Tibial artery (tissue), 4 donors: Measurements from ENCODE around the gene NFIA.

ENCODE experiments used
- DNase-seq, 2 donors: peaks; one replicate each; pipeline ENCODE4 v3.0.0-alpha.2; 2019
- H3K27ac ChIP-seq, 2 donors: fragments of 200-600 bp; sonication (generic) in 1 of 2; 1 replicate in 1 of 2; 2 replicates in 1 of 2; pipeline ENCODE4 v1.5.1; 2018 to 2019; ENCODE audit warnings: mild to moderate bottlenecking in 1 of 2
- H3K27me3 ChIP-seq, 2 donors: fragments of 200-600 bp; sonication (generic) in 1 of 2; one replicate each; pipeline versions ENCODE4 v1.5.1 to v1.6.0; 2016 to 2019
- H3K36me3 ChIP-seq, 3 donors: fragments of 200-600 bp; sonication (generic) in 2 of 3; one replicate each; pipeline ENCODE4 v1.5.1; 2016 to 2019; ENCODE audit warnings: mild to moderate bottlenecking in 2 of 3
- H3K4me1 ChIP-seq, 4 donors: fragments of 200-600 bp; sonication (generic) in 2 of 4; 1 replicate in 3 of 4; 2 replicates in 1 of 4; pipeline ENCODE4 v1.5.1; 2016 to 2019
- H3K4me3 ChIP-seq, 2 donors: fragments of 200-600 bp; sonication (generic) in 1 of 2; 1 replicate in 1 of 2; 2 replicates in 1 of 2; pipeline ENCODE4 v1.5.1; 2018 to 2019; ENCODE audit warnings: mild to moderate bottlenecking in 2 of 2
- H3K9me3 ChIP-seq, 3 donors: fragments of 200-600 bp; sonication (generic) in 1 of 3; one replicate each; pipeline ENCODE4 v1.5.1; 2016 to 2019
- CTCF ChIP-seq, 2 experiments: fragments of 200-600 bp in 1 of 2; fragments of 450-650 bp in 1 of 2; IDR thresholded peaks; one replicate each; pipeline ENCODE4 v1.5.1; 2017 to 2019; ENCODE audit warnings: antibody characterized with exemption in 2 of 2, mild to moderate bottlenecking in 1 of 2, moderate library complexity in 1 of 2
- intact Hi-C: fragments of 100-400 bp; cut with DNase I; formaldehyde crosslinking; loops from one replicate; pipeline ENCODE4 v1.15.0; 2023; ENCODE audit warnings: low total_unique reads

The NFIA gene

GRCh38 chr1:61171346-61171745, 89.0 kb downstream of the NFIA start:
- peak overlapping the region; percentile 62 to 65 for H3K27ac ChIP-seq
- H3K9me3 ChIP-seq: no peaks in the 10 kb centered on the region
- H3K36me3 ChIP-seq: no peaks in the 10 kb centered on the region
- TF ChIP-seq CTCF (IDR thresholded peaks at IDR 0.05): no peak
- no peak for DNase-seq
- H3K4me3 ChIP-seq: no peak overlapping the region
- intact Hi-C loops: no loop called here
- H3K4me1 ChIP-seq: peaks cover 0 to 88% (median 52%) of the 10 kb centered on the region in 4 donors
- H3K27me3 ChIP-seq: no peaks in the 10 kb centered on the region

- no peak for TF ChIP-seq CTCF (IDR thresholded peaks at IDR 0.05)
- no peak for DNase-seq
- no peak overlapping the region for H3K4me3 ChIP-seq
- H3K27me3 ChIP-seq: no peaks in the 10 kb centered on the region
- peak overlapping the region; percentile 62 to 65 for H3K27ac ChIP-seq
- intact Hi-C loops: no loop called here
- peaks cover 0 to 86% (median 52%) of the 10 kb centered on the region in 4 donors for H3K4me1 ChIP-seq
- H3K9me3 ChIP-seq: no peaks in the 10 kb centered on the region
- H3K36me3 ChIP-seq: no peaks in the 10 kb centered on the region
Observed at GRCh38 chr1:61171974-61172373, 89.6 kb downstream of the NFIA start.

GRCh38 chr1:61173118-61173517, 90.8 kb downstream of the NFIA start:
- intact Hi-C loops: no loop called here
- TF ChIP-seq CTCF (IDR thresholded peaks at IDR 0.05): no peak
- peak; percentile 64 to 73 for DNase-seq
- Histone ChIP-seq H3K4me1 (peaks cover 0 to 88% (median 52%) of the 10 kb centered on the region in 4 donors), H3K9me3 (no peaks in the 10 kb centered on the region), H3K36me3 (no peaks in the 10 kb centered on the region), H3K27me3 (no peaks in the 10 kb centered on the region), H3K4me3 (no peak overlapping the region), H3K27ac (peak overlapping the region; percentile 62 to 65)

- Histone ChIP-seq H3K27ac (peak overlapping the region; percentile 62 to 65), H3K36me3 (no peaks in the 10 kb centered on the region), H3K9me3 (no peaks in the 10 kb centered on the region), H3K4me3 (no peak overlapping the region), H3K27me3 (no peaks in the 10 kb centered on the region), H3K4me1 (peaks cover 0 to 92% (median 57%) of the 10 kb centered on the region in 4 donors)
- DNase-seq: no peak
- intact Hi-C loops: no loop called here
- no peak for TF ChIP-seq CTCF (IDR thresholded peaks at IDR 0.05)
Observed at GRCh38 chr1:61174060-61174795, 91.9 kb downstream of the NFIA start.

- TF ChIP-seq CTCF (IDR thresholded peaks at IDR 0.05): no peak
- Histone ChIP-seq H3K4me1 (peaks cover 0 to 92% (median 55%) of the 10 kb centered on the region in 4 donors), H3K36me3 (no peaks in the 10 kb centered on the region), H3K27me3 (no peaks in the 10 kb centered on the region), H3K9me3 (no peaks in the 10 kb centered on the region), H3K4me3 (no peak overlapping the region), H3K27ac (peak overlapping the region in 1 of 2 donors; percentile 65)
- intact Hi-C loops: no loop called here
- DNase-seq: no peak
Observed at GRCh38 chr1:61175976-61176375, 93.6 kb downstream of the NFIA start.
